Mesothelial cell of epicardium (in vitro differentiated cells): ENCODE data around the gene KIF7. TPM values are rescaled to one million over a fixed set of nuclear protein-coding genes. Genes with fewer than 3 reads are reported as not detected.

Experiments used
- DNase-seq, 2 experiments: peaks; one replicate each; pipeline ENCODE4 v3.0.0; 2021; ENCODE audit warnings: low spot score in 2 of 2; ENCODE audit not compliant: unreplicated experiment in 2 of 2
- H3K27ac Mint-ChIP-seq: 2 replicates; pipeline ENCODE4 v1.8.0; 2021; ENCODE audit warnings: mixed read lengths
- H3K27me3 Mint-ChIP-seq: 2 replicates; pipeline ENCODE4 v1.8.0; 2021; ENCODE audit warnings: low read depth, mixed read lengths
- H3K36me3 Mint-ChIP-seq: 2 replicates; pipeline ENCODE4 v1.8.0; 2021; ENCODE audit warnings: mixed read lengths
- H3K4me1 Mint-ChIP-seq: 2 replicates; pipeline ENCODE4 v1.8.0; 2021; ENCODE audit warnings: mixed read lengths
- H3K4me3 Mint-ChIP-seq: 2 replicates; pipeline ENCODE4 v1.8.0; 2021; ENCODE audit warnings: mild to moderate bottlenecking, moderate library complexity, mixed read lengths
- H3K9me3 Mint-ChIP-seq: 2 replicates; pipeline ENCODE4 v1.8.0; 2021; ENCODE audit warnings: mixed read lengths
- CTCF ChIP-seq: fragments of 200-600 bp; sonication (generic); IDR thresholded peaks from one replicate; pipeline ENCODE4 v1.5.0; 2021; ENCODE audit warnings: antibody characterized with exemption; ENCODE audit not compliant: unreplicated experiment
- total RNA-seq: library from RNA; stranded (reverse); gene quantifications from 3 replicates; pipeline ENCODE4 v1.2.1, GENCODE V29; 2021

Gene KIF7
- total RNA-seq, 1 donor from 2014 or later, result 30.1 TPM

GRCh38 chr15:89621547-89621946, 33.7 kb downstream of the KIF7 start:
- Mint-ChIP-seq H3K36me3 (peaks cover 36% of the 10 kb centered on the region), H3K27me3 (no peaks in the 10 kb centered on the region), H3K4me3 (no peak overlapping the region), H3K27ac (no peak overlapping the region), H3K9me3 (no peaks in the 10 kb centered on the region), H3K4me1 (no peaks in the 10 kb centered on the region)
- no peak for TF ChIP-seq CTCF
- DNase-seq, result no peak

- Mint-ChIP-seq H3K27me3 (no peaks in the 10 kb centered on the region), H3K4me3 (no peak overlapping the region), H3K36me3 (peaks cover 59% of the 10 kb centered on the region), H3K4me1 (no peaks in the 10 kb centered on the region), H3K9me3 (peaks cover 24% of the 10 kb centered on the region), H3K27ac (no peak overlapping the region)
- no peak for TF ChIP-seq CTCF
- DNase-seq, result no peak
Observed at GRCh38 chr15:89616228-89616627, 39.0 kb downstream of the KIF7 start.

GRCh38 chr15:89615135-89615534, 40.1 kb downstream of the KIF7 start:
- H3K9me3 Mint-ChIP-seq, result peaks cover 35% of the 10 kb centered on the region
- H3K27ac Mint-ChIP-seq, result no peak overlapping the region
- H3K4me1 Mint-ChIP-seq, result no peaks in the 10 kb centered on the region
- TF ChIP-seq CTCF, result no peak
- peaks cover 70% of the 10 kb centered on the region for H3K36me3 Mint-ChIP-seq
- no peaks in the 10 kb centered on the region for H3K27me3 Mint-ChIP-seq
- DNase-seq, result no peak
- no peak overlapping the region for H3K4me3 Mint-ChIP-seq

- no peak for TF ChIP-seq CTCF
- no peak overlapping the region for H3K27ac Mint-ChIP-seq
- no peak for DNase-seq
- H3K4me1 Mint-ChIP-seq, result no peaks in the 10 kb centered on the region
- no peaks in the 10 kb centered on the region for H3K27me3 Mint-ChIP-seq
- H3K36me3 Mint-ChIP-seq, result peaks cover 73% of the 10 kb centered on the region
- peaks cover 40% of the 10 kb centered on the region for H3K9me3 Mint-ChIP-seq
- no peak overlapping the region for H3K4me3 Mint-ChIP-seq
Observed at GRCh38 chr15:89614164-89614563, 41.1 kb downstream of the KIF7 start.

GRCh38 chr15:89613031-89613430, 42.2 kb downstream of the KIF7 start:
- TF ChIP-seq CTCF, result no peak
- no peak overlapping the region for H3K4me3 Mint-ChIP-seq
- no peak overlapping the region for H3K27ac Mint-ChIP-seq
- no peaks in the 10 kb centered on the region for H3K4me1 Mint-ChIP-seq
- H3K27me3 Mint-ChIP-seq, result no peaks in the 10 kb centered on the region
- DNase-seq, result no peak
- H3K9me3 Mint-ChIP-seq, result peaks cover 40% of the 10 kb centered on the region
- peaks cover 74% of the 10 kb centered on the region for H3K36me3 Mint-ChIP-seq

GRCh38 chr15:89611317-89611716, 44.0 kb downstream of the KIF7 start:
- Mint-ChIP-seq H3K36me3 (peaks cover 79% of the 10 kb centered on the region), H3K4me1 (no peaks in the 10 kb centered on the region), H3K4me3 (no peak overlapping the region), H3K9me3 (peaks cover 40% of the 10 kb centered on the region), H3K27me3 (no peaks in the 10 kb centered on the region), H3K27ac (no peak overlapping the region)
- TF ChIP-seq CTCF, result no peak
- no peak for DNase-seq
